Activated CD8-positive, alpha-beta memory T cell treated with anti-CD3 and anti-CD28 coated beads, Interleukin-2, amount 50 U/mL, for 4 hours (primary cell): ENCODE measurements around the gene UNC93B1.

Source experiments
- DNase-seq: peaks from one replicate; pipeline ENCODE4 v3.0.0-alpha.2; 2020

UNC93B1 gene

DNA sequence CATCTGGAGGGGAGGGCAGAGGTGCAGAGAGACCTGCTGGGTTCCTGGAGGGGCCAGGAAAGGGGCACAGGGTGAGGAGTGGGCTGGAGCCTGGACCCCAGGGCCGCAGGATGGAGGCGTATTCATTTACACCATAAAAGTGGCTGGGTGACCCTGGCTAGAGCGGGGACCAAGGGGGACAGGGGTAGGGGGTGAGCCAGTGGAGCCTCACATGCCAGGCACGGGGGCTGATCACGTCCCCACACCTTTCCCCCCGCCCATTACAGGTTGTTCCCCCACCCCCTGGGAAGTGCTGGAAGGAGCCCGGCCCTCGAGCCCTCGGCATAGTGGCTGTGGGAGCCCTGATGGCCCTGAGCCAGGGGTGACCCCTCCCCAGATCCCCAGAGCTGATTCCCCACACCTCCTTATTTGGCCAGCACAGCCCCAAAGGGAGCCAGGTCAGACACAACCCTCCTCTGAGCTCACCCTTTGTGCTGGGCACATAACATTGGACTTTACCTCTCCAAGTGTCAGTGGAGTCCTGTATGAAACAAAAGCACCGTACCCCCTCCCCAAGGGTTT lies 35.7 kb upstream of the UNC93B1 start:
- DNase-seq = no peak

DNA sequence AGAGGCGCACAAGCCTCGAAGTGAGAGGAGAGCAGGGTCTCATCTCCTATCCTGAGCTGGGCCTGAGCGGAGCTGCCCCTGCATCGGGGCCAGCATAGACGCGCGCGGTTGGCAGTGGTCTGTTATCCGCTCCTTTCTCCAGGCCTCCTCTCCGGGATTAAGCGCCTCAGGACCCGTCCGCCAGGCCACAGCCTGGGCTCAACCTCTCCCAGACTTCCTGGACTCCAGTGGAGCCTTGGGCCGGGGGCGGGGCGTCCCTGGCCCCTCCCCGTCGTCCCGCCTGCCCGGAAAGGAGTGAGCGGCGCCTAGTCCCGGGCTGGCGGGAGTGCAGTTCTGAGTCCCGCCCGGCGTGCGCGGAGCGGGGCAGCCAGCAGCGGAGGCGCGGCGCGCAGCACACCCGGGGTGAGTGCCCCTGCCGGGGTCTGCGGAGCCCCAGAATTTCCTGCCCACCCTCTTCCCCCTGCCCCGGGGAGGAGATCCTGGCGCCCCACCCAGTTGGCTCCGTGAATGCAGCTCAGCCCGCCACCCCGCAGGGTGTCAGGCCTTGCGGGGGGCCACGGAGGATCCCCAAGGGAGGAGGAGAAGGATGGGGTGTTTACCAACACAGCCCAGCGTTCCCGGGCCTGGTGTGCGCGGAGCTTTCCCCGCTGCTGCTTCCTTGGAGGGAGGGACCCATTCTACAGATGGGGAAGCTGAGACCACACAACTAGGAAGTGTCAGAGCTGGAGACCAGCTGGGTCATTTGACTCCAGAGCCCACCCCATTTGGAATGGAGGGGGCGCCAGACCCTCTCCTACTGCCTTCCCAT lies 35.0 kb upstream of the UNC93B1 start, which contains the start of gene TCIRG1:
Gene TCIRG1, plus strand, starts transcription at position 308 of the 808 bp plus-strand sequence. CDS start 2,247 bp downstream, outside the sequence.
- DNase-seq = peak; percentile 54

GRCh38 chr11:68038226-68038717 lies 34.4 kb upstream of the UNC93B1 start:
- no peak for DNase-seq

DNA sequence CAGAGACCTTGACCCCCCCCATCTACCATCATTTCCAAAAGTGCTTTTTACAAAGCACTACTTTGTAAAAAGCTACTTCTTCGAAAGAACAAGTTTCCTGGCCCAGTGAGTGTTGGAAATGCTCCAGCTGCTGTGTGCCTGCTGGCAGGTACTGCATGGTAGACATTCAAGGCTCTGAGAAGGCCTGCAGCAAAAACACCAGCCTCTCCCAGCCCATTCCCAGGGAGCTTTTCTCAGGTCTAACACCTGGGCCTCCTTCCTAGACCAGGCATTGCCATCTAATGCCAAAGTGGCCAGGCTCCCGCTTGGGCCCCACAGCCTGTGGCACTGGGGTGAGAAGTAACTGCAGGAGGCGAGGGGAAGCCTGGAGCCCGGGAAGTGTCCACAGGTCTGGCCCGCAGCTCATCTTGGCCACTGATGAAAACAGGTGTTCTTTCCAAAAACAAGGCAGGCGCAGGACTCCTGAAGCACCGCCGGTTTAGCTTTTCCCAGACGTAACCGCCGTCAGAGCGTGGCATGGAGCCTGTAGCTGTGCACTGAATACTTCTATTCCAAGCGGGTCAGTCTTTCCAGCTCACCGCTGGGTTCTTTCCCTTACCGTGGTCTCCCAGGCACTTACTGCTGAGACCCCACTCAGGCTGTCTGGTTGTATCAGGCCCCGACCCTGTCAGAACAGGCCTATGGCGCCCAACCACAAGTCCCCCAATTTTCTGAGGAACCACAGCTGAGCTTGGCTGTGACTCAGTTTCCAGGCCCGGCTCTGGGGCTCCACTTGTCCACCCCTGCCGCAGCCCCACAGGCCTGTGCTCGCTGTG lies 33.7 kb upstream of the UNC93B1 start:
- no peak for DNase-seq

- no peak for DNase-seq
Observed at GRCh38 chr11:68036717-68037239, 32.9 kb upstream of the UNC93B1 start.

DNA sequence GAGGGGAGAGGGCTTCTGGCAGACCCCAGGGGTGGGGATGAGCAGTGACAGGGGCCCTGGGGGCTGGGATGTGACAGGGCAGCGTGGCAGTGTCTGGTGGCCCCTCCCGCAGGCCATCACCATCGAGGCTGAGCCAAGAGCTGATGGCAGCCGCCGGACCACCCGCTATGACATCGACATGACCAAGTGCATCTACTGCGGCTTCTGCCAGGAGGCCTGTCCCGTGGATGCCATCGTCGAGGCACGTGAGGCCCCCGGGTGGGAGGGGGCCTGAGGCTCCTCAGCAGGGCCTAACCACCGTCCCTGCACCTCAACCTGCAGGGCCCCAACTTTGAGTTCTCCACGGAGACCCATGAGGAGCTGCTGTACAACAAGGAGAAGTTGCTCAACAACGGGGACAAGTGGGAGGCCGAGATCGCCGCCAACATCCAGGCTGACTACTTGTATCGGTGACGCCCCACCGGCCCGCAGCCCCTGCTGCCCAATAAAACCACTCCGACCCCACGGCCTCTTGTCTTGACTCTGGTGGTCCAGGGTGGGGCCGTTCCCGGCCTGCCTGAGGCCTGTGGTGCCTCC lies 32.3 kb upstream of the UNC93B1 start:
- no peak for DNase-seq

GRCh38 chr11:68035266-68035876 lies 31.5 kb upstream of the UNC93B1 start:
- DNase-seq = no peak

DNA sequence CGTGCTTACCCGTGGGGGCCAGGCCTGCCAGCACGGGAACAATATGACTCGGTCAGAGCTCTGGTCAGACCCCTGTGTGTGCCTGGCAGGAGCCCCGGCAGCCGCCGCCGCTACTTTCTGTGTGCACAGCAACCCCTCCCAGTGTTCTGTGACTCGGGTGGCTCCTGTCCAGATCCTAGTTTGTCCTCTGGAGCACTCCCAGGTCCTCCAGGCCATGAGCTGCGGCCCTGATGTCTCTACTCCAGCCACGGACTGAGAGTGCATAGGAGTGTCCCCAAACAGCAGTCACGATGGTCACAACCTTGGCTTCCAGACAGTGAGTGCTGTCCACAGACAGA lies 29.8 kb upstream of the UNC93B1 start:
- DNase-seq = no peak

GRCh38 chr11:68032997-68033707 lies 29.3 kb upstream of the UNC93B1 start:
- no peak for DNase-seq

DNA sequence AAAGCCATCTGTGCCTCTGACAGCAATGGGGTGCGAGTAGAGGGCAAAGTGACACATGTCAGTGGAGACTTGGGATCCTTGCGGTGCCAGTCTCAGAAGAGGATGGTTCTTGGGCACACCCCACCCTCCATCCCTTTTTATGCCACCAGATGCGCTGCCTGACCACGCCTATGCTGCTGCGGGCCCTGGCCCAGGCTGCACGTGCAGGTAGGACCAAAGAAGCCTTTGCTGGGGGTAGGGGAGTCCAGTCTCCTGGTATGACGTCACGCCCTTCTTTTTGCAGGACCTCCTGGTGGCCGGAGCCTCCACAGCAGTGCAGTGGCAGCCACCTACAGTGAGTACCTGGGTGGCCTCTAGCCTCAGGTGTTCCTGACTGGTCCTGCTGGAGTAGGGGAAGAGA lies 28.1 kb upstream of the UNC93B1 start:
- DNase-seq = no peak

DNA sequence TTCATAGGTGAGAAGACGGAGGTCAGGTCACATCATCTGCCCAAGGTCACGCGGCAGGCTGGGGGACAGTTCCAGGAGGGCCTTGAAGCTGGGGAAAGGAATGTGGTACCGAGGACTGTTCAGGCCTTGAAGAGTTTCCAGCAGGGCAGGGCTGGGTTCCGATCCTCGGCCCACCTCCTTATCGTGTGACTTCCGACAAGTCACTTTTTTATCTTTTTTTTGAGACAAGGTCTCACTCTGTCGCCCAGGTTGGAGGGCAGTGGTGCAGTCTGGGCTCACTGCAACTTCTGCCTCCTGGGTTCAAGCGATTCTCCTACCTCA lies 27.2 kb upstream of the UNC93B1 start:
- DNase-seq = no peak

GRCh38 chr11:68030318-68031143 lies 26.6 kb upstream of the UNC93B1 start, which contains the start of gene NDUFS8:
Gene NDUFS8 (plus strand): TSS chr11:68030681. CDS start chr11:68032152, 1,471 bp downstream.
- DNase-seq = peak; percentile 98

DNA sequence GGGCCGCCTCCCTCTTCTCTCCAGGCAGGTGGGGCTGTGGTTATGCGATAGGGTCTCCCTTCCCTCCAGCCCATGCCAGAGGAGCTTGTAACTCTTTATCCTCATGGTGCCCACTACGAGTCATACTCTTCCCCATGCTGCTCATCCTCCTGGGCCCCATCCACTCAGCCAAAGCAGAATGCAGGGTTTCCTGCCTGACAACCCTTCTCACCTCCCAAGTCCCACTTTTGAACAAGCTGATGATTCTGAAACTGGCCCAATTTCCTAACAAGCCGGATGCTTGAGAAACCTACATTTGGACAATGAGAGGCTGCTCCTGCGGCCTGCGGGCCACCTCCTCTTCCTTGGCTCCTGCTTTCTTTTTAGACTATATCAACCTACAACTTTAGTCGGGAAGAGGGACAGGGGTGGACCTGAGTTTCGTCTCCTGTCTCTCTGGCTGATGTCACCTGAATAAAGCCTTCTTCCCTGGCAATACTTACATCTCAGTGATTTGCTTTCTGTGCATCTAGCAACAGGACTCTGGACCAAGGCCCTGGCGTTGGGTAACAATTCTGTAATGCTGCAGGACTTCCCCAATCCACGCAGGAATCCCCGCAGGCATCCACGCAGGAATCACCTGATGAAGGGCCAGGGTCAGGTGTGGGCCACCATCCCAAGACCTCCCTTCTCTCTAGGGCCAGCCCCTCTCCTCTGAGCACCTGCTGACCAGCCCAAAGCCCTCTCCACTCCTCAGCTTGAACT lies 25.1 kb upstream of the UNC93B1 start:
- no peak for DNase-seq

- no peak for DNase-seq
Observed at GRCh38 chr11:68027667-68028066, 23.8 kb upstream of the UNC93B1 start.

GRCh38 chr11:68026391-68027105 lies 22.7 kb upstream of the UNC93B1 start:
- no peak for DNase-seq

GRCh38 chr11:68025047-68025446 lies 21.1 kb upstream of the UNC93B1 start:
- no peak for DNase-seq

GRCh38 chr11:68024508-68024907 lies 20.6 kb upstream of the UNC93B1 start:
- no peak for DNase-seq

DNA sequence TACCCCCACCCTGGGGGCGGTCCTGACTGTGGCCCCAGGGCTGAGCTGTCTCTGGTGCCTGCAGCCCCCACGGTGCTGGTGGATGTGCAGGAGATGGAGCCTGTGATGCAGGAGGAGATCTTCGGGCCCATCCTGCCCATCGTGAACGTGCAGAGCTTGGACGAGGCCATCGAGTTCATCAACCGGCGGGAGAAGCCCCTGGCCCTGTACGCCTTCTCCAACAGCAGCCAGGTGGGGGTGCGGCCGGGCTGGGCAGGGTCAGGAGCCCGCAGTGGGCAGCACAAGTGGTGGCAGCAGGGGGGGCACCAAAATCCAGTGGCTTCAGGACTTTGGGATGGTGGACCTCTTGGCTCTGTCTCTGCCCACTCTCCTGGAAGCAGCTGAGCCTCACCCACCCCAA lies 18.6 kb upstream of the UNC93B1 start:
- no peak for DNase-seq

DNA sequence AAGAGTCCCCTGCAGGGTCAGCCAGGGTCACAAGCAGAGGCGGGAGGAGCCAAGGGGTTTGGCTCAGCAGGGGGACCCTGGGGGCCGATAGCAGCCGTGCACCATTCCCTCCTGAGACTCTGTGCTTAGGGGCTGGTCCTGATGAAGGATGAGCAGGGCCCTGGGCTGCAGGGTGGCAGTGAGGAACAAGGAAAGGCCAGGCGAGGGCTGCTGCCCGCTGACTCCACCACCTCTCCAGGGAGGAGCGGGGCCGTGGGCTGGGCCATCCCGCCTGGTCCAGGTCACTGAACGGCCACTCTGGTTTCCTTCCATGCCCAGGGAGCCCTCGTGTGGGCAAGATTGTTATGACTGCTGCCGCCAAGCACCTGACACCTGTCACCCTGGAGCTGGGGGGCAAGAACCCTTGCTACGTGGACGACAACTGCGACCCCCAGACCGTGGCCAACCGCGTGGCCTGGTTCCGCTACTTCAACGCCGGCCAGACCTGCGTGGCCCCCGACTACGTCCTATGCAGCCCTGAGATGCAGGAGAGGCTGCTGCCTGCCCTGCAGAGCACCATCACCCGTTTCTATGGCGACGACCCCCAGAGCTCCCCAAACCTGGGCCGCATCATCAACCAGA lies 17.4 kb upstream of the UNC93B1 start:
- no peak for DNase-seq
